Brain microvascular endothelial cell (primary cell): ENCODE data around the gene HBS1L.

Experiments used
- DNase-seq: peaks from one replicate; pipeline ENCODE4 v3.0.0-alpha.2; 2020
- H3K27ac ChIP-seq: fragments of 250-450 bp; sonication (Bioruptor Pico); 2 replicates; pipeline ENCODE4 v1.5.1; 2020; ENCODE audit warnings: mild to moderate bottlenecking, moderate library complexity
- H3K27me3 ChIP-seq: fragments of 250-450 bp; sonication (Bioruptor Pico); replicated peaks from 2 replicates; pipeline ENCODE4 v1.5.1; 2020; ENCODE audit warnings: mild to moderate bottlenecking
- H3K36me3 ChIP-seq: fragments of 250-450 bp; sonication (Bioruptor Pico); replicated peaks from 2 replicates; pipeline ENCODE4 v1.5.1; 2020; ENCODE audit warnings: mild to moderate bottlenecking
- H3K4me3 ChIP-seq: 2 replicates; pipeline ENCODE4 v1.5.1; 2011; ENCODE audit warnings: low read depth, mild to moderate bottlenecking, control low read depth, low read length, moderate library complexity
- CTCF ChIP-seq: IDR thresholded peaks from 2 replicates; pipeline ENCODE4 v1.5.1; 2011; ENCODE audit warnings: low read depth, mild to moderate bottlenecking, moderate library complexity, low read length, control low read depth, inconsistent platforms; ENCODE audit errors: missing control alignments
- in situ Hi-C: cut with HindIII; loops from 2 replicates; pipeline ENCODE4 v1.10.0; 2017; ENCODE audit warnings: low sequenced_read_pairs, low pct_ligation_motif_present

HBS1L gene

DNA sequence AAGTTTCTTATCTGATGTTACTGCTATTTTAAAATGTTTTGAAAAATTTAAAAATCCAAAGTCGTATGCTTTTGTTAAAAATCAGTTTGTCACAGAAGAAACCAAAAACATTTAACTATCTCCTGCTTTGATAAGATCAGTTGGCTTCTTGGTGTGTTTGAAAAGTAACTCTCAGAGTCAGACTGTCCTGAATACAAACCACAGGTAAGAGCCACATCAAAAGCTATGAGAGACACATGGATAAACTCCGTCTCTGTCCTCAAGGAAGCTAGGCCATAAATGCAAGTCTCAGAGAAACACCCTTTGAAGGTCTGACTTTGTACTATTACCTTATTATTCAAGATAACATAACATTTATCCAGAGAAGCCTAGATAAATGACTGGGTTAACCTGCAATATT lies 7.7 kb downstream of the HBS1L start:
- H3K36me3 ChIP-seq, result peaks cover 3% of the 10 kb centered on the region
- H3K27me3 ChIP-seq, result no peaks in the 10 kb centered on the region
- DNase-seq, result no peak
- no peak overlapping the region for H3K27ac ChIP-seq
- in situ Hi-C loops, result no loop called here
- no peak for TF ChIP-seq CTCF
- H3K4me3 ChIP-seq, result no peak overlapping the region

GRCh38 chr6:135044639-135045038 lies 10.0 kb downstream of the HBS1L start:
- no peak overlapping the region for H3K4me3 ChIP-seq

GRCh38 chr6:135043846-135044245 lies 10.8 kb downstream of the HBS1L start:
- in situ Hi-C loops, result no loop called here
- Histone ChIP-seq H3K36me3 (peaks cover 3% of the 10 kb centered on the region), H3K27ac (no peak overlapping the region), H3K27me3 (no peaks in the 10 kb centered on the region), H3K4me3 (no peak overlapping the region)
- DNase-seq, result no peak
- no peak for TF ChIP-seq CTCF

More at GRCh38 chr6:135044639-135045038, 10.0 kb downstream of the HBS1L start:
- Histone ChIP-seq H3K27me3 (no peaks in the 10 kb centered on the region), H3K36me3 (peaks cover 3% of the 10 kb centered on the region), H3K27ac (no peak overlapping the region)
- DNase-seq, result no peak
- TF ChIP-seq CTCF, result no peak
- in situ Hi-C loops, result no loop called here

DNA sequence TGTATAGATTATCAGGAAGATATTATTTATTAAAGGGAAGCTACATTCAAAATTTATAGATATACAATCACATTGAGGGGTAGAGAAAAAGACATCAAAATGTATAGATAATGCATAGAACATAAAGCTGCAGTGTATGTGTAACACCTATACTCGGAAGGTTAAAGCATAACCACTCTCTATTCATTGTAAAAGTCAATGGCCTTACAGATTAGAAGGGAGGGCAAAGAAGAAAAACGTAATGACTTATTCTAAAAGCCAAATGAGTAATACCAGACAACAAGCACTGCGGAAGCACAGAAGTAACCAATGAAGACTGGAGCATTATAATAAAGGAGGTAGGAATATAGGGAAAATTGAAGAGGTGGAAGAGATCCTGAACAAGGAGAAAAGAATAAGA lies 11.3 kb downstream of the HBS1L start:
- TF ChIP-seq CTCF, result no peak
- Histone ChIP-seq H3K4me3 (no peak overlapping the region), H3K36me3 (peaks cover 3% of the 10 kb centered on the region), H3K27ac (no peak overlapping the region), H3K27me3 (no peaks in the 10 kb centered on the region)
- in situ Hi-C loops, result no loop called here
- DNase-seq, result no peak

GRCh38 chr6:135038335-135038734 lies 16.3 kb downstream of the HBS1L start:
- Histone ChIP-seq H3K36me3 (peaks cover 5% of the 10 kb centered on the region), H3K27me3 (no peaks in the 10 kb centered on the region), H3K4me3 (no peak overlapping the region), H3K27ac (no peak overlapping the region)
- no peak for TF ChIP-seq CTCF
- DNase-seq, result no peak
- in situ Hi-C loops, result no loop called here

- peaks cover 5% of the 10 kb centered on the region for H3K36me3 ChIP-seq
- no peak overlapping the region for H3K4me3 ChIP-seq
- no peak overlapping the region for H3K27ac ChIP-seq
- no peaks in the 10 kb centered on the region for H3K27me3 ChIP-seq
- TF ChIP-seq CTCF, result no peak
- in situ Hi-C loops, result no loop called here
- DNase-seq, result no peak
Observed at GRCh38 chr6:135037541-135037940, 17.1 kb downstream of the HBS1L start.
